SU-DHL-6 (cell line): Measurements from ENCODE around the gene C6orf15.

Experiments used
- H2AFZ ChIP-seq: fragments of 200-600 bp; sonication (generic); 2 replicates; pipeline ENCODE4 v1.6.1; 2014; ENCODE audit warnings: low read depth, mild to moderate bottlenecking, moderate library complexity, mixed read lengths, antibody characterized with exemption, low read length; ENCODE audit not compliant: severe bottlenecking
- H3F3A ChIP-seq: fragments of 200-600 bp; shearing (Covaris generic); 2 replicates; pipeline ENCODE4 v1.6.0; 2016; ENCODE audit warnings: antibody characterized with exemption, mild to moderate bottlenecking; ENCODE audit not compliant: insufficient read depth
- H3K27ac ChIP-seq: fragments of 200-600 bp; sonication (generic); 2 replicates; pipeline ENCODE4 v1.5.1; 2016; ENCODE audit warnings: low read depth, mild to moderate bottlenecking, low read length, moderate library complexity, mixed read lengths
- H3K27me3 ChIP-seq: fragments of 200-600 bp; sonication (generic), shearing (Covaris generic); 2 replicates; pipeline ENCODE4 v1.6.0; 2014; ENCODE audit warnings: mild to moderate bottlenecking, low read length
- H3K36me3 ChIP-seq: fragments of 200-600 bp; sonication (generic); 2 replicates; pipeline ENCODE4 v1.6.1; 2014; ENCODE audit warnings: mild to moderate bottlenecking, low read length, mixed read lengths
- H3K4me2 ChIP-seq: fragments of 300-600, 200-600 bp; shearing (Covaris generic), sonication (generic); 2 replicates; pipeline ENCODE4 v1.6.0; 2014; ENCODE audit warnings: low read length, low read depth, mild to moderate bottlenecking; ENCODE audit not compliant: poor library complexity, severe bottlenecking
- H3K4me3 ChIP-seq: fragments of 200-600 bp; sonication (generic); 2 replicates; pipeline ENCODE4 v1.5.1; 2014; ENCODE audit warnings: antibody characterized with exemption, low read length, mild to moderate bottlenecking, mixed read lengths; ENCODE audit not compliant: insufficient read depth, poor library complexity, severe bottlenecking
- H3K79me2 ChIP-seq: fragments of 200-600 bp; sonication (generic); 2 replicates; pipeline ENCODE4 v1.6.1; 2014; ENCODE audit warnings: mild to moderate bottlenecking, low read length, moderate library complexity; ENCODE audit not compliant: insufficient read depth
- H3K9ac ChIP-seq: fragments of 200-600 bp; sonication (generic); 2 replicates; pipeline ENCODE4 v1.7.0; 2014; ENCODE audit warnings: mild to moderate bottlenecking, low read length
- H3K9me2 ChIP-seq: fragments of 200-600 bp; sonication (generic); replicated peaks from 2 replicates; pipeline ENCODE4 v1.6.1; 2014; ENCODE audit warnings: low read length; ENCODE audit not compliant: insufficient read depth
- H3K9me3 ChIP-seq: fragments of 200-600 bp; sonication (generic); 2 replicates; pipeline ENCODE4 v1.6.1; 2014; ENCODE audit warnings: low read length, mixed read lengths; ENCODE audit not compliant: insufficient read depth
- H4K20me1 ChIP-seq: fragments of 200-600 bp; sonication (generic); 2 replicates; pipeline ENCODE4 v1.6.1; 2014; ENCODE audit warnings: low read depth, mild to moderate bottlenecking, antibody characterized with exemption, low read length, moderate library complexity, mixed read lengths
- CTCF ChIP-seq: fragments of 200-600 bp; sonication (generic); IDR thresholded peaks from one replicate; pipeline ENCODE4 v1.5.1; 2017; ENCODE audit warnings: antibody characterized with exemption, mild to moderate bottlenecking, low read length, moderate library complexity; ENCODE audit not compliant: insufficient read depth, poor library complexity, severe bottlenecking
- EZH2phosphoT487 ChIP-seq: fragments of 200-600 bp; sonication (generic), shearing (Covaris generic); conservative IDR thresholded peaks from 2 replicates; pipeline ENCODE4 v1.6.1; 2018; ENCODE audit warnings: mild to moderate bottlenecking, antibody characterized with exemption, low read length, moderate library complexity, mixed read lengths

Gene C6orf15

GRCh38 chr6:31138982-31139381, 26.6 kb upstream of the C6orf15 start, which contains the start of gene PSORS1C2:
PSORS1C2 (minus strand) TSS chr6:31139066; CDS start chr6:31139026, 40 bp downstream.
- no peaks in the 10 kb centered on the region for H3K36me3 ChIP-seq
- H3K9me2 ChIP-seq = no peaks in the 10 kb centered on the region
- no peaks in the 10 kb centered on the region for H4K20me1 ChIP-seq
- TF ChIP-seq CTCF (no peak), EZH2phosphoT487 (no peak)
- H3K27ac ChIP-seq = no peak within 1 kb of the TSS
- H3K79me2 ChIP-seq = no peaks in the 10 kb centered on the region
- H3K9ac ChIP-seq = peak within 1 kb of the TSS; percentile 36
- no peaks in the 10 kb centered on the region for H3K27me3 ChIP-seq
- peak within 1 kb of the TSS; percentile 50 for H3K4me2 ChIP-seq
- peak within 1 kb of the TSS; percentile 92 for H2AFZ ChIP-seq
- H3K9me3 ChIP-seq = no peaks in the 10 kb centered on the region
- H3F3A ChIP-seq = no peaks in the 10 kb centered on the region
- H3K4me3 ChIP-seq = no peak within 1 kb of the TSS

GRCh38 chr6:31135710-31136109, 23.3 kb upstream of the C6orf15 start:
- no peak overlapping the region for H3K4me3 ChIP-seq
- H3K9ac ChIP-seq = no peak overlapping the region
- no peaks in the 10 kb centered on the region for H3K27me3 ChIP-seq
- H4K20me1 ChIP-seq = no peaks in the 10 kb centered on the region
- H3F3A ChIP-seq = no peaks in the 10 kb centered on the region
- H2AFZ ChIP-seq = no peak overlapping the region
- TF ChIP-seq CTCF (no peak), EZH2phosphoT487 (no peak)
- H3K9me2 ChIP-seq = no peaks in the 10 kb centered on the region
- no peak overlapping the region for H3K27ac ChIP-seq
- H3K79me2 ChIP-seq = no peaks in the 10 kb centered on the region
- H3K9me3 ChIP-seq = no peaks in the 10 kb centered on the region
- no peaks in the 10 kb centered on the region for H3K36me3 ChIP-seq
- no peak overlapping the region for H3K4me2 ChIP-seq

- no peak overlapping the region for H3K4me2 ChIP-seq
Measured at GRCh38 chr6:31132806-31133205, 20.4 kb upstream of the C6orf15 start.

More at GRCh38 chr6:31132806-31133205, 20.4 kb upstream of the C6orf15 start:
- Histone ChIP-seq H2AFZ (no peak overlapping the region), H3K9ac (no peak overlapping the region), H3K4me3 (no peak overlapping the region), H4K20me1 (no peaks in the 10 kb centered on the region), H3K9me2 (no peaks in the 10 kb centered on the region), H3K9me3 (no peaks in the 10 kb centered on the region), H3K79me2 (no peaks in the 10 kb centered on the region), H3K36me3 (no peaks in the 10 kb centered on the region), H3K27me3 (no peaks in the 10 kb centered on the region), H3K27ac (no peak overlapping the region), H3F3A (no peaks in the 10 kb centered on the region)
- no peak for TF ChIP-seq EZH2phosphoT487
- TF ChIP-seq CTCF = no peak
